ENCODE data around the gene GRAP. TPM values are rescaled to one million over a fixed set of nuclear protein-coding genes. Genes with fewer than 3 reads are reported as not detected.
A peak's percentile ranks its signal among the peaks of the same experiment; 100 is the strongest.

Gene GRAP
- total RNA-seq, 1 experiment from 2014 or later: not detected

- H3F3A ChIP-seq (ENCODE audit: low read length, unreplicated experiment): no peaks in the 10 kb centered on the region
- no peaks in the 10 kb centered on the region for H3K27me3 ChIP-seq (ENCODE audit: low read length)
- intact Hi-C loops (cut with micrococcal nuclease): no loop called here
- ChIA-PET CTCF (no interaction called here), POLR2A (ENCODE audit: unreplicated experiment) (no interaction called here)
- TF ChIP-seq EZH2phosphoT487 (IDR thresholded peaks at IDR 0.05; ENCODE audit: borderline replicate concordance, low read length): no peak
- no peaks in the 10 kb centered on the region for H3K9me3 ChIP-seq (ENCODE audit: low read length)
- H2AFZ ChIP-seq (ENCODE audit: low read length): no peak overlapping the region
- H3K4me2 ChIP-seq (ENCODE audit: low read length): no peak overlapping the region
- H3K79me2 ChIP-seq (ENCODE audit: low read length): no peaks in the 10 kb centered on the region
- BruUV-seq (replicated peaks): no TSS peak
- no peak overlapping the region for H3K27ac ChIP-seq (ENCODE audit: low read length)
- H4K20me1 ChIP-seq (ENCODE audit: low read length): no peaks in the 10 kb centered on the region
- H3K9me2 ChIP-seq (replicated peaks; ENCODE audit: low read length): no peaks in the 10 kb centered on the region
- H3K9ac ChIP-seq (ENCODE audit: low read length): no peak overlapping the region
- ATAC-seq (no peak; the same call in 1 of the 2 replicates), DNase-seq (peak; percentile 53)
- peaks cover 6% of the 10 kb centered on the region for H3K4me1 ChIP-seq (ENCODE audit: insufficient read depth, low read length)
- H3K36me3 ChIP-seq (ENCODE audit: low read depth, low read length): no peaks in the 10 kb centered on the region
- H3K4me3 ChIP-seq (ENCODE audit: low read length): no peak overlapping the region
These were observed 72.2 kb downstream of the GRAP start for GRCh38 chr17:18974407-18975149.

- TF ChIP-seq CTCF (conservative IDR thresholded peaks at IDR 0.05; ENCODE audit: low read depth, low read length) (no peak), EZH2phosphoT487 (IDR thresholded peaks at IDR 0.05; ENCODE audit: borderline replicate concordance, low read length) (no peak), EZH2 (IDR thresholded peaks at IDR 0.05; ENCODE audit: low read length, unreplicated experiment) (no peak)
- no peaks in the 10 kb centered on the region for H3K9me2 ChIP-seq (replicated peaks; ENCODE audit: low read length)
- H3K9ac ChIP-seq (ENCODE audit: low read length): no peak overlapping the region
- H3K4me1 ChIP-seq (ENCODE audit: insufficient read depth, low read length): peaks cover 29% of the 10 kb centered on the region
- no peak overlapping the region for H3K4me3 ChIP-seq (ENCODE audit: low read length)
- H4K20me1 ChIP-seq (ENCODE audit: low read length): no peaks in the 10 kb centered on the region
- intact Hi-C loops (cut with micrococcal nuclease): no loop called here
- CTCF ChIA-PET: no interaction called here
- no TSS peak for BruUV-seq (replicated peaks)
- H3K27me3 ChIP-seq (ENCODE audit: low read length): no peaks in the 10 kb centered on the region
- no peak overlapping the region for H3K27ac ChIP-seq (ENCODE audit: low read length)
- no peak for DNase-seq
- no peak overlapping the region for H2AFZ ChIP-seq (ENCODE audit: low read length)
- no peak for ATAC-seq
- H3K9me3 ChIP-seq (ENCODE audit: low read length): no peaks in the 10 kb centered on the region
- H3F3A ChIP-seq (ENCODE audit: low read length, unreplicated experiment): no peaks in the 10 kb centered on the region
- H3K36me3 ChIP-seq (ENCODE audit: low read depth, low read length): no peaks in the 10 kb centered on the region
- no peak overlapping the region for H3K4me2 ChIP-seq (ENCODE audit: low read length)
- POLR2A ChIA-PET (ENCODE audit: unreplicated experiment): no interaction called here
- H3K79me2 ChIP-seq (ENCODE audit: low read length): no peaks in the 10 kb centered on the region
These were observed 75.0 kb downstream of the GRAP start for GRCh38 chr17:18971801-18972200.

Other genes starting within 250 kb of the GRAP start
- 60.1 and 81.3 TPM in 2 replicates for gene PRPSAP2, start 188.8 kb downstream of the GRAP start, total RNA-seq (2014; rRNA removed)
- gene SLC5A10, start 94.8 kb downstream of the GRAP start, total RNA-seq (2014; rRNA removed): not detected in 2 replicates
- 0.26 and 4.7 TPM in 2 replicates for gene FAM83G, start 42.2 kb downstream of the GRAP start, total RNA-seq (2014; rRNA removed)
- not detected in 2 replicates for gene GRAPL, start 80.6 kb upstream of the GRAP start, total RNA-seq (2014; rRNA removed)
- gene EPN2, start 190.4 kb upstream of the GRAP start, total RNA-seq (2014; rRNA removed): 46.4 and 50.6 TPM in 2 replicates